22Rv1 (cell line): ENCODE measurements around the gene NR1D1.

Source experiments
- ZFX ChIP-seq: fragments of 450-650 bp; IDR thresholded peaks from 2 replicates; pipeline ENCODE4 v1.6.1; 2017; ENCODE audit warnings: antibody characterized with exemption, borderline replicate concordance
- TF ChIP-seq, protein P1 (sequence below): fragments of 450-650 bp; IDR thresholded peaks from 2 replicates; pipeline ENCODE4 v1.5.1; 2017; ENCODE audit warnings: mild to moderate bottlenecking

DNA sequence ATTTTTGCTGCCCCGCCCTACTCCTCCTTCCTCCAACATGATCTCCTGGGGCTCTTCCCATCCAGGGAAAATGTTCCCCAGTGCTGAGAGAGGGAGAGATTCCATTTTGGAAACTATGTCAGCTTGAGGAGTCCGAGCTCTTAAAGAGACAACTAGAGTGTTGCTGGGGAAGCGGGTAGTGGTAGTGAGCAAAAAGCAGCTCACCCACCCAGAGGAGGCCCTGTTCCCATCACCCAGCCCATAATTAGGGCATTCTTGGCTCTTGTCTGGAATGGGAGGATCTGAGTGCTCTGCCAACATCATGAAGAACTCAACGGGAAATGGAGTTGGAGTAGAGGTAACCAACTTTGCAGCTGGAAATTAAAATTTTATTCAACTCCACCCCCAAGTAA, 12.3 kb upstream of the NR1D1 start:
- TF ChIP-seq, protein P1, sequence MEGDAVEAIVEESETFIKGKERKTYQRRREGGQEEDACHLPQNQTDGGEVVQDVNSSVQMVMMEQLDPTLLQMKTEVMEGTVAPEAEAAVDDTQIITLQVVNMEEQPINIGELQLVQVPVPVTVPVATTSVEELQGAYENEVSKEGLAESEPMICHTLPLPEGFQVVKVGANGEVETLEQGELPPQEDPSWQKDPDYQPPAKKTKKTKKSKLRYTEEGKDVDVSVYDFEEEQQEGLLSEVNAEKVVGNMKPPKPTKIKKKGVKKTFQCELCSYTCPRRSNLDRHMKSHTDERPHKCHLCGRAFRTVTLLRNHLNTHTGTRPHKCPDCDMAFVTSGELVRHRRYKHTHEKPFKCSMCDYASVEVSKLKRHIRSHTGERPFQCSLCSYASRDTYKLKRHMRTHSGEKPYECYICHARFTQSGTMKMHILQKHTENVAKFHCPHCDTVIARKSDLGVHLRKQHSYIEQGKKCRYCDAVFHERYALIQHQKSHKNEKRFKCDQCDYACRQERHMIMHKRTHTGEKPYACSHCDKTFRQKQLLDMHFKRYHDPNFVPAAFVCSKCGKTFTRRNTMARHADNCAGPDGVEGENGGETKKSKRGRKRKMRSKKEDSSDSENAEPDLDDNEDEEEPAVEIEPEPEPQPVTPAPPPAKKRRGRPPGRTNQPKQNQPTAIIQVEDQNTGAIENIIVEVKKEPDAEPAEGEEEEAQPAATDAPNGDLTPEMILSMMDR: no peak
- no peak for TF ChIP-seq ZFX
